ENCODE measurements around the gene ALPK3. TPM values are rescaled to one million over a fixed set of nuclear protein-coding genes. Genes with fewer than 3 reads are reported as not detected.

ALPK3 gene
- total and polyA plus RNA-seq, 9 of the 15 experiments (the other 6 are each of a cell fraction or from before 2014, with no cell fraction given), result 0.04 to 1.0 (median 0.07) TPM; not detected in 2

DNA sequence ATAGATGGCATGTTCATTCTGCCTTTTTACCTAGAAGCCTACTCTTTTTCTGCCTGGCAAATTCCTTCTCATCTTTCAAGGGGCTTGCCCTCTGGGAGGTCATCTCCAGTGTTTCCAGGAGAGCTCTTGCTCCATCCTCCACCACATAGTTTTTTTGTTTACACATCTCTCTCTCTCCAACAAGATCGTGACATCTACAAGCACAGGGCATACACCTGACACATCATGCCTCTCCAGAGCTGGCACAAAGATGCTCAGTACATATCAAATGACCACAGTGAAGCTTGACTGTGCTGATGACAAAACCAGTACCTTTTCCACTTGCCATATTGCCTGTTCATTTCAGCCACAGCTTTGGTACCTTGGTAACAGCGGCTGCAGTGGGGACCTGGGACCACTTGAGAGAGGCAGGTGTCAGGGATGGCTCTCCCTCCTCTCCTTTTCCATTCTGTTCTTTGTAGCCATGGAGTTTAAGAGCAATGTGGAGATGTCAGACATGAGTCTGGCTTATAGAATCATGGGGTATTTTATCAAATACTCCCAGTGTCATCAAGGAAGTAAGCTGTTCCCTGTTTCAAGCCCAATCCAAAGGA, 15.4 kb downstream of the ALPK3 start:
- H3K9me3 ChIP-seq (replicated peaks; ENCODE audit: control insufficient read depth, insufficient read depth, low read depth, low read length), result no peaks in the 10 kb centered on the region
- ATAC-seq (no peak), FAIRE-seq (no peak), DNase-seq (ENCODE audit: extremely low read depth in 1 of 4, low spot score in 3 of 4) (no peak)
- peaks cover 10 to 22% of the 10 kb centered on the region in 2 experiments; a peak in 3 of 5 replicates for H3K4me1 ChIP-seq (replicated peaks in 1 of 2; ENCODE audit: control insufficient read depth in 2 of 2, insufficient read depth in 2 of 2, low read length in 2 of 2)
- ChIA-PET CTCF (ENCODE audit: low intra/inter-chr PET ratio) (no interaction called here), POLR2A (interaction anchor here (0.5 to 1.1 kb wide), 6 partner anchors 15 to 250 kb away, joined by 3 to 4 read pairs (median 3); no protein-coding TSS in a partner anchor)
- intact Hi-C loops (cut with micrococcal nuclease), result no loop called here
- no peaks in the 10 kb centered on the region for H3K36me3 ChIP-seq (ENCODE audit: control insufficient read depth, insufficient read depth, low read length)
- H4K20me1 ChIP-seq (replicated peaks; ENCODE audit: control insufficient read depth, insufficient read depth, low read length), result no peaks in the 10 kb centered on the region
- no peak overlapping the region for H3K9ac ChIP-seq (ENCODE audit: insufficient read depth in 1 of 2, low read depth in 2 of 2, low read length in 2 of 2)
- H2AFZ ChIP-seq (ENCODE audit: low read depth, low read length), result no peak overlapping the region
- BruUV-seq (replicated peaks), result no TSS peak
- no peak for TF ChIP-seq LARP7 (IDR thresholded peaks at IDR 0.05)
- TF ChIP-seq ZBTB8A (IDR thresholded peaks at IDR 0.05; ENCODE audit: partially characterized antibody), result no peak
- TF ChIP-seq ARID2 (IDR thresholded peaks at IDR 0.05), result no peak
- no peak for TF ChIP-seq SRSF7 (optimal IDR thresholded peaks at IDR 0.05; ENCODE audit: low read depth, low read length)
- no peaks in the 10 kb centered on the region for H3K9me1 ChIP-seq (ENCODE audit: control insufficient read depth, insufficient read depth, low read length)
- 0% methylated on average over 2 of the region's 2 CpGs for WGBS (ENCODE audit: insufficient coverage, low coverage, missing lambda C conversion rate)
- no peak overlapping the region for H3K4me3 ChIP-seq
- in situ Hi-C loops (cut with MboI), result no loop called here
- H3K27ac ChIP-seq (ENCODE audit: extremely low read depth, low read depth, low read length), result no peak overlapping the region
- H3K27me3 ChIP-seq (ENCODE audit: control insufficient read depth in 2 of 2, insufficient read depth in 2 of 2, low read length in 2 of 2), result peaks cover 0 to 4% of the 10 kb centered on the region in 2 experiments; a peak in 2 of 5 replicates
- H3K79me2 ChIP-seq (ENCODE audit: control insufficient read depth, insufficient read depth, low read length), result no peaks in the 10 kb centered on the region
- no peak overlapping the region for H3K4me2 ChIP-seq (ENCODE audit: insufficient read depth, low read length)

Measured in K562 (cell line).